RWPE1 (cell line): ENCODE results near the gene ZNF518B.
A peak's percentile ranks its signal among the peaks of the same experiment; 100 is the strongest.

Experiments
- CTCF ChIA-PET: fragments of 350-600 bp; sonication (Branson Sonifier 250); formaldehyde crosslinking; extraction: SDS; loops from one replicate; lab custom pipeline; 2021; lab: Yijun Ruan, JAX
- POLR2A ChIA-PET: fragments of 400-600 bp; formaldehyde crosslinking; extraction: SDS; loops from one replicate; lab custom pipeline; 2020; ENCODE audit warnings: antibody characterized with exemption; ENCODE audit not compliant: low non-redundant PET; lab: Yijun Ruan, JAX
- DNase-seq: peaks from one replicate; pipeline ENCODE4 v3.0.0; 2012; ENCODE audit warnings: low spot score
- H3K27ac ChIP-seq: fragments of 450-650 bp; 2 replicates; pipeline ENCODE4 v1.5.1; 2017
- TF ChIP-seq, protein P1 (sequence below): fragments of 450-650 bp; conservative IDR thresholded peaks from 2 replicates; pipeline ENCODE4 v1.5.1; 2017; ENCODE audit warnings: low read depth, mild to moderate bottlenecking

The ZNF518B gene

DNA sequence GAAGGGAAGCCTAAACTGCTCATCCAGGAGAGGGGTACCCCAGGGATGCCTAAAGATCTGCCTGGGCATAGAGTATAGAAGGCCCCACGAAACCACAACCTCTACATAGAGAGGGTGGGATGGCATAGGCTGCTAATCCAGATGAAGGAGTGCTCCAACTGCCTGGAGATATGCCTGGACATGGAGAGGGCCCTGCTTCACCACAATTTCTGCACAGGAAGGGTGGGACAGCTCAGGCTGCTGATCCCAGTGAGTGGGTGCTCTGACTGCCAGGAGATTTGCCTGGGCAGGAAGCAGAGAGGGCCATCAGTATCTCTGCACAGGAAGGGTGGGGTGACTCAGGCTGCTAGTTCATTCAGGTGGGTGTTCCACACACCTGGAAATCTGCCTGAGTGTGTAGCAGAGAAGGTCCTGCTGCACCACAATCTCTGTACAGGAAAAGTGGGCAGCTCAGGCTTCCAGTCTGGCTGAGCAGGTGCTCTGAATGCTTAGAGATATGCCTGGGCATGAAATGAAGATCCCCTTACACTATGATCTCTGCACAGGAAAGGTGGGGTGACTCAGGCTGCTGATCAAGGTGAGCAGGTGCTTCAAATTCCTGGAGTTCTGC is 61.1 kb downstream of the ZNF518B start:
- peak; percentile 21 for DNase-seq
- TF ChIP-seq, protein P1, sequence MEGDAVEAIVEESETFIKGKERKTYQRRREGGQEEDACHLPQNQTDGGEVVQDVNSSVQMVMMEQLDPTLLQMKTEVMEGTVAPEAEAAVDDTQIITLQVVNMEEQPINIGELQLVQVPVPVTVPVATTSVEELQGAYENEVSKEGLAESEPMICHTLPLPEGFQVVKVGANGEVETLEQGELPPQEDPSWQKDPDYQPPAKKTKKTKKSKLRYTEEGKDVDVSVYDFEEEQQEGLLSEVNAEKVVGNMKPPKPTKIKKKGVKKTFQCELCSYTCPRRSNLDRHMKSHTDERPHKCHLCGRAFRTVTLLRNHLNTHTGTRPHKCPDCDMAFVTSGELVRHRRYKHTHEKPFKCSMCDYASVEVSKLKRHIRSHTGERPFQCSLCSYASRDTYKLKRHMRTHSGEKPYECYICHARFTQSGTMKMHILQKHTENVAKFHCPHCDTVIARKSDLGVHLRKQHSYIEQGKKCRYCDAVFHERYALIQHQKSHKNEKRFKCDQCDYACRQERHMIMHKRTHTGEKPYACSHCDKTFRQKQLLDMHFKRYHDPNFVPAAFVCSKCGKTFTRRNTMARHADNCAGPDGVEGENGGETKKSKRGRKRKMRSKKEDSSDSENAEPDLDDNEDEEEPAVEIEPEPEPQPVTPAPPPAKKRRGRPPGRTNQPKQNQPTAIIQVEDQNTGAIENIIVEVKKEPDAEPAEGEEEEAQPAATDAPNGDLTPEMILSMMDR, result no peak
- ChIA-PET POLR2A (no interaction called here), CTCF (interaction anchor here (0.6 kb wide), 1 partner anchor 381 kb away, joined by 3 read pairs; no protein-coding TSS in a partner anchor)
- peak overlapping the region; percentile 65 for H3K27ac ChIP-seq
